Measurements from ENCODE around the gene APBB1. TPM values are rescaled to one million over a fixed set of nuclear protein-coding genes. Genes with fewer than 3 reads are reported as not detected.

APBB1 gene
- total and polyA plus RNA-seq, 2 of the 4 experiments (the other 2 are of a cell fraction) = 39.4 to 44.1 TPM

- no peaks in the 10 kb centered on the region; the same call in 1 of the 2 replicates for H3K9me3 ChIP-seq (ENCODE audit: control insufficient read depth, insufficient read depth, low read length)
- WGBS, 2 experiments (ENCODE audit: extremely low coverage in 2 of 2, insufficient read length in 1 of 2) = no CpG with 5 or more reads among the region's 6 CpGs
- DNase-seq (peak; percentile 77), ATAC-seq (ENCODE audit: low read depth) (peak; percentile 99)
- H3K18ac ChIP-seq (ENCODE audit: low read depth, low read length) = no peak overlapping the region
- in situ Hi-C loops (cut with MboI; ENCODE audit: low sequenced_read_pairs) = loop anchor here (25.0 kb wide), 1 partner anchor 676 kb away; the partner anchor contains the start of genes TRIM22 and TRIM5
- no peak overlapping the region for H3K23ac ChIP-seq (ENCODE audit: low read depth, low read length)
- no peak overlapping the region for H3K4me3 ChIP-seq (ENCODE audit: insufficient read depth, low read depth, low read length)
- H2AFZ ChIP-seq (replicated peaks; ENCODE audit: low read length, poor library complexity) = peak overlapping the region; percentile 24
- no peaks in the 10 kb centered on the region for H4K20me1 ChIP-seq (ENCODE audit: insufficient read depth, low read length)
- H3K36me3 ChIP-seq (ENCODE audit: control insufficient read depth, insufficient read depth, low read length) = no peaks in the 10 kb centered on the region
- H4K8ac ChIP-seq (ENCODE audit: low read depth in 2 of 2, low read length in 2 of 2) = no peak overlapping the region
- no peak overlapping the region for H3K4me2 ChIP-seq (ENCODE audit: low read depth, low read length)
- dilution Hi-C loops (cut with HindIII; ENCODE audit: low sequenced_read_pairs, unreplicated experiment) = no loop called here
- H3K9ac ChIP-seq (ENCODE audit: low read depth, low read length) = no peak overlapping the region
- no peak overlapping the region for H2BK15ac ChIP-seq (ENCODE audit: low read depth, low read length)
- H4K91ac ChIP-seq (ENCODE audit: insufficient read depth, low read depth, low read length) = no peak overlapping the region
- intact Hi-C loops (cut with micrococcal nuclease) = loop anchor here (1.0 to 10.0 kb wide), 4 partner anchors 340 to 1738 kb away; partner anchors contain the start of gene OR52N2
- TF ChIP-seq SMC3 (IDR thresholded peaks at IDR 0.05; ENCODE audit: low read depth, low read length) (peak; percentile 80), NFE2L2 (IDR thresholded peaks at IDR 0.05; ENCODE audit: low read depth, low read length) (no peak), CTCF (conservative IDR thresholded peaks at IDR 0.05; ENCODE audit: low read depth, low read length) (peak; percentile 96), MAZ (IDR thresholded peaks at IDR 0.05; ENCODE audit: borderline replicate concordance, low read depth, low read length) (peak; percentile 50), FOS (IDR thresholded peaks at IDR 0.05; ENCODE audit: low read depth, low read length) (no peak), RAD21 (IDR thresholded peaks at IDR 0.05; ENCODE audit: low read length) (peak; percentile 93)
- TF ChIP-seq, protein P1, sequence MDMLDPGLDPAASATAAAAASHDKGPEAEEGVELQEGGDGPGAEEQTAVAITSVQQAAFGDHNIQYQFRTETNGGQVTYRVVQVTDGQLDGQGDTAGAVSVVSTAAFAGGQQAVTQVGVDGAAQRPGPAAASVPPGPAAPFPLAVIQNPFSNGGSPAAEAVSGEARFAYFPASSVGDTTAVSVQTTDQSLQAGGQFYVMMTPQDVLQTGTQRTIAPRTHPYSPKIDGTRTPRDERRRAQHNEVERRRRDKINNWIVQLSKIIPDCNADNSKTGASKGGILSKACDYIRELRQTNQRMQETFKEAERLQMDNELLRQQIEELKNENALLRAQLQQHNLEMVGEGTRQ (IDR thresholded peaks at IDR 0.05; ENCODE audit: low read depth, low read length) = no peak
- no peak overlapping the region for H3K56ac ChIP-seq (ENCODE audit: extremely low read depth, insufficient read depth, low read length)
- ChIA-PET POLR2A (ENCODE audit: unreplicated experiment) (interaction anchor here (0.8 kb wide), 1 partner anchor 44 kb away, joined by 6 read pairs; no protein-coding TSS in a partner anchor), CTCF (interaction anchor here (0.5 to 3.4 kb wide), 22 partner anchors 10 to 1014 kb away, joined by 3 to 43 read pairs (median 4); partner anchors contain the start of gene CNGA4)
- no peaks in the 10 kb centered on the region; the same call in 1 of the 2 replicates for H3K9me1 ChIP-seq (ENCODE audit: insufficient read depth, low read length)
- no peak overlapping the region for H2AK5ac ChIP-seq (ENCODE audit: low read depth, low read length)
- no TSS peak for BruUV-seq (replicated peaks)
- no peak overlapping the region for H2BK20ac ChIP-seq (ENCODE audit: low read depth, low read length)
- H3K79me1 ChIP-seq (ENCODE audit: low read depth in 1 of 2, low read length in 2 of 2) = no peaks in the 10 kb centered on the region
- H4K5ac ChIP-seq (ENCODE audit: low read depth, low read length) = no peak overlapping the region
- H3K27me3 ChIP-seq (ENCODE audit: control insufficient read depth, insufficient read depth, low read length) = peaks cover 3% of the 10 kb centered on the region
- H2AK9ac ChIP-seq (replicated peaks; ENCODE audit: low read depth, low read length, poor library complexity) = no peak overlapping the region
- H3K4ac ChIP-seq (ENCODE audit: low read depth, low read length) = no peak overlapping the region
- H2BK120ac ChIP-seq (ENCODE audit: low read depth, low read length) = no peak overlapping the region
- H2BK5ac ChIP-seq (ENCODE audit: low read depth, low read length, poor library complexity, severe bottlenecking) = no peak overlapping the region
- 0 out of 2 replicates have a peak, but pooled peaks cover 2% of the 10 kb centered on the region for H3K4me1 ChIP-seq (ENCODE audit: control insufficient read depth, insufficient read depth, low read length)
- H3K27ac ChIP-seq (ENCODE audit: insufficient read depth, low read length) = no peak overlapping the region
- no peak overlapping the region for H3K14ac ChIP-seq (replicated peaks; ENCODE audit: low read depth, low read length)
Measured at GRCh38 chr11:6362873-6363678, 55.8 kb downstream of the APBB1 start.
